NCI-H187 (cell line): ENCODE data around the gene MRC1.
"Not testable (repeated sequence)": the region's sequence is repeated elsewhere in the genome, so short reads cannot be mapped to it uniquely, and the experiment has no call there.

Experiments
- DNase-seq, 2 experiments: peaks; one replicate each; lab custom pipeline; 2025; lab: John Stamatoyannopoulos, UW

Gene MRC1

DNA sequence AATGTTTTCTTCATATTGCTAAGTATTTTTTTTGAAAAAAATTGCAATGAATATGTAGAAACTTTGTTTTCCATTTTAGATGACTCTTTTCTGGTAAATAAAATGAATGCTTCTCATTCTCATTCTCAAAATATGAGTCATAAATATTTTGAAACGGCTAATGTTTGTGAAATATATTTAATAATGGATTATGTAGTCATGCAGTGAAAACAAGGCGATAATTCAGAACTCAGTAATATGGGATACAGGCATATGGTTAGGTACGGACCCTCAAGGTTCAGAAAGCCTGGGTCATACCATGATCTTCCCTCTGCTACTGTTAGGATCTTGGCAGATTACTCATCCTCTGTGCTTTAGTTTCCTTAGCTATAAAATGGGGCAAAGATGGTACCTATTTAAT is 96.3 kb downstream of the MRC1 start:
- DNase-seq = no peak

DNA sequence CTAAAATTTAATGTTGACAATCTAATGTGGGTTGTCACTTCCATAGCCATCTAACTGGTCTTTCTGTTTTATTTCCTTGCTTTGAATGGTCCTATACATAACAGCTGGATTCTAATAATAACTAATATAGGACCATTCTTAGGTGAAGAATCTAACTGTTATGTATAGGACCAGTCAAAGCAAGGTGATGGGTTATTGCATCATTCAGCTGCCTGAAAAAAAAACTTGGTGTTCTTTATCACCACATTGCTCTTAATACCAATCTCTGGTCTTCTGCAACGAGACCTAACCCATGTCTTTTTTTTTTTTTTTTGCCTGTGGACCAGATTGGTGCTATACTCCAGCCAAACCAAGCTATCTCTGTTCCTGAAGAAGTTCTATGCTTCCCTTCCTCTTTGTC is 96.9 kb downstream of the MRC1 start:
- DNase-seq = no peak

DNA sequence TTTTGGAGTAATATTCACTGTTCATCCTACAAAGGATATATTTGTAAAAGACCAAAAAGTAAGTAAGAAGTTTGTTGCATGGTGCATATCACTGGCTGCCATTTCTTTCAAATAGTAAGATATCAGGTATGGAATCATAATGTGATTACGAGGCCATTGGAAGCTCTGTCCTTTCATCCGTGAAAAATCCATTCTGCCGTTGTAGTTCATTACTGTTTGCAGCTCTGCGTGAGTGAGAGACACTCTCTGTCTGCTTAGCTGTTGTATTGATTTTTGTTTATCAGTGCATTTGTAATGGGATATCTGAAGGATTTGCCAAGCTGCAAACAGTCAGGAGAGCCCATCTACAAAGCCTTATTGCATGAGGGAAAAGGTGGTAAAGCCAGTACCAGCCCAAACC is 98.5 kb downstream of the MRC1 start:
- no peak for DNase-seq

- no peak for DNase-seq
Observed at GRCh38 chr10:17910125-17910789, 101.1 kb downstream of the MRC1 start.

- DNase-seq = no peak
Observed at GRCh38 chr10:17912754-17913153, 103.6 kb downstream of the MRC1 start.

GRCh38 chr10:17913604-17914003 is 104.5 kb downstream of the MRC1 start:
- no peak for DNase-seq

DNA sequence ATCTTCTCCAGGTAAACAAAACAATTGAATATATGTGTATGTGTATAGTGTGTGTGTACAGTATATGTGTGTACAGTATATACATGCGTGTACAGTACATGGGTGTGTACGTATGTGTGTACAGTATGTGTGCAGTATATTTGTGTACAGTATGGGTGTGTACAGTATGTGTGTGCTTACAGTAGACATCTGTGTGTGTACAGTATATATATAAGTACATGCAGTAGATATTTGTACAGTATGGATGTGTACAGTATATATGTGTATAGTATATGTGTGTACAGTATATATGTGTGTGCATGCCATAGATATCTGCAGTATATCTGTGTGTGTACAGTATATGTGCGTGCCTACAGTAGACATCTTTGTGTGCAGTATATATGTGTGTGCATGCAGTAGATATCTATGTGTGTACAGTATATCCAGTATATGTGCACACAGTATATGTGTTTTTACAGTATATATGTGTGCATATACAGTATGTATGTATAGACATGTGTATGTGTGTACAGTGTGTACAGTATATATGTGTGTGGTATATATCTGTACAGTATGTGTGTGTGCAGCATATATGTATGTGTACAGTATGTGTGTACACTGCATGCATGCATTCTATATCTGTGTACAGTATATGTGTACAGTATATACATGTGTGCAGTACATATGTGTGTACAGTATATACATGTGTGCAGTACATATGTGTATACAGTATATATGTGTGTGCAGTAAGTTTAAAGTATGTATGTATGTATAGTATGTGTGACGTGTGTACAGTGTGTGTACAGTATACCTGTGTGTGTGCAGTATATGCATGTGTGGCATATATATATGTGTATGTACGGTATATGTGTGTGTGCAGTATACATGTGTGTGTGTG is 105.3 kb downstream of the MRC1 start:
- DNase-seq = no peak

- no peak for DNase-seq
Observed at GRCh38 chr10:17915181-17915580, 106.0 kb downstream of the MRC1 start.

DNA sequence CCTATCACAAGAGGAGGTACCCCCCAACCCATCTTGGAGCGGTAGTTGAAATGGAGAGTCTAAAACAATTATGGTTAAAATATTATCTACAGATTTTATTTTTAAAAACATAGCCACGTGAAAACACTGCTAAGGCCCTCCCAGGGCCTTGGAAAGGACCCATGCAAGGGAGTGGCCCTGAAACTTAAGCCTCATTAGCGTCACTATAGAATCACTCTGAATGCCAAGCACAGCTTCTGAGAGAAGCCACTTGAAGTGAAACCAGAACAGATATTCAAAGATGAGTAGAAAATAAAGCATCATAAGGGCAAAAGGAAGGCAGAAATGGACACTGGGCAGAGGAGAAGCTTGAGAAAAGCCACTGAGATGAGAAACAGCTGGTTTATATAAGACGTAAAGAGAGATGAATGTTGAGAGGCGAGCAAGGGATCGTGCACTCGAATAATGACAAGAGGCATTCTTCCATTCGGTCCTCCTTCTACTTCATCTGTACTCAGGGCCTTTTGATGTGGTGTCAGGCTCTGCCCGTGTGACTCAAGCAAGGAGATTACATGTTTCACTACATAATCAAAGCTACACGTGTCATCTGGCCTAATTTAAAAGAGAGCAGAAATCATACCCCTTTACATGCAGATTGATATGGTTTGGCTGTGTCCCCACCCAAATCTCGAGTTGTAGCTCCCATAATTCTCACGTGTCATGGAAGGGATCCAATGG is 109.2 kb downstream of the MRC1 start:
- DNase-seq = no peak

GRCh38 chr10:17921378-17921777 is 112.2 kb downstream of the MRC1 start:
- DNase-seq = no peak

- DNase-seq = no peak
Observed at GRCh38 chr10:17923728-17924127, 114.6 kb downstream of the MRC1 start.

- DNase-seq = no peak
Observed at GRCh38 chr10:17943033-17943745, 134.0 kb downstream of the MRC1 start.

GRCh38 chr10:17950269-17950668 is 141.1 kb downstream of the MRC1 start:
- not testable (repeated sequence) for DNase-seq

DNA sequence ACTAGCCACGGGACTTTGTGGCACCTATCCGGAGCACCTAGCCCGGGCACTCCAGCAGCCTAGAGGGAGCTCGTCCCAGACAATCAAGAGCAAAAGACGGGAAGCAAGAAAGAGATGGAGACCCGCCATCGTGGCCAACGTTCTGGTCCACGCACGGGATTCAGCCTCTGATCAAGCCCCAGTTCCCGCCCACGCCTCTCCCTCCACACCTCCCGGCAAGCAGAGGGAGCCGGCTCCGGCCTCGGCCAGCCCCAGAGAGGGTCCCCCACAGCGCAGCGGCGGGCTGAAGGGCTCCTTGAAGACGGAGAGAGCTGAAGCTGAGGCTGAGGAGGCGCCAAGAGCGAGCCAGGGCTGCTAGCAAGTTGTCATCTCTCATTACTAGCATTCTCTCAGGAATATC is 141.6 kb downstream of the MRC1 start:
- DNase-seq = no peak

GRCh38 chr10:17951868-17952371 is 142.8 kb downstream of the MRC1 start, which contains the start of gene SLC39A12:
TSS of gene SLC39A12 (plus strand) at chr10:17951918. CDS start at chr10:17953277, 1,359 bp downstream.
- no peak for DNase-seq

DNA sequence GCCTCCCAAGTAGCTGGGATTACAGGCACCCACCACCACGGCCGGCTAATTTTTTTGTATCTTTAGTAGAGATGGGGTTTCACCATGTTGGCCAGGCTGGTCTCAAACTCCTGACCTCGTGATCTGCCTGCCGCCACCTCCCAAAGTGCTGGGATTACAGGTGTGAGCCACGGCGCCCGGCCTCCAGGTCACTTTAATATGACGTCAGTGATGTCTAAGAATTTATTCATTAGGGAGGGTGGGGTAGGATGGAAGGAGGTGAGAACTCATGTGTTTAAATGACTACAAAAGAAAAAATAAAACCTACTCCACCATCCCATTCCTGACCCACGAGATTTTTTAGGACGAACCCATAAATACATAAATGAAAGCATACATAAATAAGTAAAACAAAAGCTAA is 145.2 kb downstream of the MRC1 start:
- DNase-seq = not testable (repeated sequence)

DNA sequence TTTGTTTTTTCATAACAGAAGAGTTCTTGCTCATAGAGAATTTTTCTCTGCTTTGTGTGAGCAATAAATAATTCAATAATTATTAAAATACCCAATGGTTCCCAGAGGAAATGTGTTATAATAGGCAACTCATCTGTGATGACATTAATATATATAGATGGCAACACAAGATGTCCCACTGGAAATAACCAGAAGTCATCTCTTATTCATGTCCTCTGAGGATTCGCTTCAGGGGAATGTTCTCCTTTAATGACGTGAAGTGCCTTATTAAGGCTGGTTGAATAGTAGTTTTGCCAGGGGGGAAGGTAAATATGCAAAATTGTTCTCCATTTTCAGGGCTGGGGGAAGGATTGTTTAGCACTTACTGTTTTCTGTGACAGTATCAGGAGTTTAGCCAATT is 145.7 kb downstream of the MRC1 start:
- no peak for DNase-seq

DNA sequence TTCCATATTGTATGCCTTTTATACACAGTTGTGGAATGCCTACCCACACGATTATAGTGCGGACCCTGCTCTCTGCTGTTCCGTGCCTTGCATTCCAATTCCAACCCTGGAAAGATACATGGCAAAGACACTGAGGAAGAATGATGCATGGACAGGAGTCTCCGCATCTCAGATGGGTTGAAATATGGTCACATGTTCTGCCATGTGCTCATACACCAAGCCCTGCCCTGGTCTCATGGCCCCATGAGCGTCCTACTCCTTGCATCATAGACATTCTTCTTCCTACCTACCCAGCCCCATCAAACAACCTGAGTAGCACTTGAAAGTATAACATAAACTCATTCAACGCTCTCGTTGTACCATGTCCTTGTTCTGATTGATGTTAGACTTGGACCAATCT is 148.9 kb downstream of the MRC1 start:
- no peak for DNase-seq

DNA sequence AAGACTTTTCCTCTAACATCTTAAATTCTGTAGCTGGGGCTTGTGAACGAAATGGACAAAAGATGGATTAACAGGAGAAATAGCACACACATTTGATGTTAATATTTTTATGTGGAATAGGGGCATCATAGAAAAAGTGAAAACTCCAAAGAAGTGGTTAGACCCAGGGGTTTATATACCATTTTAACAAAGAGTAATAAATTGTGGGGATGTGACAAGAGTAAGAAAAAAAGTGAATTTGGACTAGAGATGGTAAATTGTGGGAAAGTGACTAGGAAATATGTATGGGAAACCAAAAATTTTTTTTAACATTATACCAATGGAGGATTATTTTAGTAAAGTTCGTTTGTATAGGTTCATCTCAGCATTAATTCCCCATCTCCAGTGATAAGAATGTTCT is 150.7 kb downstream of the MRC1 start:
- no peak for DNase-seq
